GM19463 (cell line): ENCODE data around the gene SLMAP.
"Not testable (repeated sequence)": the region's sequence is repeated elsewhere in the genome, so short reads cannot be mapped to it uniquely, and the experiment has no call there.

Experiments used
- ATAC-seq: cut with Tn5 transposase; IDR thresholded peaks from one replicate; pipeline ENCODE4 v1.9.1; 2021; ENCODE audit warnings: mild to moderate bottlenecking, moderate library complexity; ENCODE audit not compliant: unreplicated experiment

SLMAP gene

DNA sequence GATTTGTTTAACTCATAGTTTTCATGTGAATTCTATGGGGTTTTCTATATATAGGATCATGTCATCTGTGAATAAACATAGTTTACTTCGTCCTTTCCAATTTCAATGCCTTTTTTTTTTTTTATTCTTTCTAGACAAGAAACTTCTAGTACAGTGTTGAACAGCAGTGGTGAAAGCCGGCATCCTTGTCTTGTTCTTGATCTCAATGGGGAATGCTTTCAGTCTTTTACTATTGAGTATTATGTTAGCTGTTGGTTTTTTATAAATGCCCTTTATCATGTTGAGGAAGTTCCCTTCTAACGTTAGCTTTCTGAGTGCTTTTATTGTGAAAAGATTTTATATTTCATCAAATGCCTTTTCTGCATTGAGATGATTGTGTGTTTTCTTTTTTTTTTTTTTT is 69.0 kb downstream of the SLMAP start:
- no peak for ATAC-seq

DNA sequence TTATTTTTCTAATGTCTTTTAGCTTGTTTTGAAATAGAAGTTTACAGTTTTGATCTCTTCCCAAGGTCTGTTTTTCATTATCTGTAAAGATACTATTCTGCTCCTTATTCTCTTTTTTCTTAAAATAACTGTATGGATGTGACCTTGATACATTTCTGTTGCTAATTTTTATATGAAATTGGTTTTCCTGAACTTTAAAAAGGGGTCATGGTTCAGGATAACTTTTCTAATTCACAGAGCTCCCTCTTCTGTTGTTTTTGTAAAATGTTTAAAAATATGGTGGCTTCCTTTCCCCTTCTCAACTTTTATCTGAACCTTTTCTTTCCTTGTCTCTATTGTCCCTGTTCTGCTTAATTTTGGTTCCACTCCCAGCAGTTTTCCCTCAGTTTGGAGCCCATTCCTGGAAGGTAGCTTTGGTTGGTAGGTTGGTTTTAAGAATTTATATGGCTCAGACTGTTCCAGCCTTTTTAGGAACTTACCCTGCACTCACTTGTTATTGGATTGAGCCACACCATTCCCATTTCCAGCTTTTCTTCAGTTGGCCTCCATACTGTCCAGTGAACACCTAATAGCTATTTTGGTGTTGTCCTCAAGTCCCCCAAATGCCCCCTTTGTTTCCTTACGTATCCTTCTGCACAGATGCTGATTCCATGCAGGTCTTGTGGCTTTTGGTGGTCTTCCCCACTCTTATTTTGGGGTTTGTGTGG is 70.3 kb downstream of the SLMAP start:
- no peak for ATAC-seq

DNA sequence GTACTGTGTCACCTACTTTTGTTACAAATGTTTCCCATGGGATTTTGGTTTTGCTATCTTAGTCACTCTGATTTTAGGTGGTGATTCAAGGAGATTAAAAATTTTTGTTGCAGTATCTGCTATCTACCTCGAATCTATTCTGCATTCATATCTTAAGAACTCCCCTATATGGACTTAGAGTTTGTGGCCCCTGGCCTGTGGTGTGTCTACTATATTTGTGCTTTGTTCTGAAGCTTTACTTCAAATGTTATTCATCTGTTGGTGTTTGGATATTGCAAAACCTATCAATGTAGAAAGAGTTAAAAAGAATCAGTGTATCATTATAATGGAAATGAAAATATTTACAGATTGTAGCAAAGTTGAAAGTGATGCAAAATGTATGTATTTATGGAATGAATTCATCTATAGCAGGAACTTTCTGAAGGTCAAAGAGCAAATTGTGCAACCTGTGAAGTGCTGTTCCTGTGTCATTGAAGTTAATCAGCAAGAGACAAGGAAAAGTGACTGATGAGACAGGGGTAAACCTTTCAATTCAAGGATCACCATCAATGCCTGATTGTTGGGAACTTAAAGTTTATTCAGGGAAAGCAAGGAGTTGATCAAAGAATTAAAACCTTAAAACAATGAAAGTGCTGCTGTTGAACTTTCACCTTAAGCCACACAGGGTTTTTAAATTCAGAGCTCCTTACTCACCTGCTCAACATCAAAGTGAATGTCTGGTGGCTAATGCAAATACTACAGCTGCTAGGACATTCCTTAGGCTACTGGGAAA is 71.0 kb downstream of the SLMAP start:
- no peak for ATAC-seq

DNA sequence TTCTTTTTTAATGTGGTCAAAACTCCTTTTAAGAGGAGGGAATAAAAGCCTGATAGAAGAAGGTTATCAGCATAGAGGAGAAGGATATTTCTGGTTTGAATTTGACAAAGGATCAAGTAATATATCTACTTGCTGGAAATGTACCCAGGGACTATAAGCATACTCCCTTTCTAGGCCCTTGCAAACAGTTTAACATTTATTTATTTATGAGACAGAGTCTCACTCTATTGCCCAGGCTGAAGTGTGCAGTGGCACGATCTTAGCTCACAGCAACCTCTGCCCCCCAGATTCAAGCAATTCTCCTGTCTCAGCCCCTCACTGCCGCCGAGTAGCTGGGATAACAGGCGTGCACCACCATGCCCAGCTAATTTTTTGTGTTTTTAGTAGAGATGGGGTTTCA is 71.6 kb downstream of the SLMAP start:
- ATAC-seq, result no peak

DNA sequence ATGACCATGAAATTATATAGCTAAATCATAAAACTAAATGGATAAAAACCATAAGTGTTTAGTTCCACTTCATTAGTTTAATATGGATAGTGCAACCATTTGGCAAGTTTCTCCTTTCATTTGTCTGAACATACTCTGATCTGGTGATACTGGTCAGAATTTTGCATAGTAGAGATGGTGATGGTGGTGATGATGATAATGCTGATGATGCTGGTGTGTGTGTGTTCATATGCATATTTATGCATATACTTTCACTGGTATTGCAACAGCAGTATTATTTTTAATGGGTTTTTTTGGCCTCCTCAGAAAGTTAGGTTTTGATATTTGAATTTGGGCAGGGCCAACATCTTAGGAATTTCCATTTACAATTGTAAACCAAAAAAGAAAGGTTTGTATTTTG is 76.4 kb downstream of the SLMAP start:
- ATAC-seq, result no peak

DNA sequence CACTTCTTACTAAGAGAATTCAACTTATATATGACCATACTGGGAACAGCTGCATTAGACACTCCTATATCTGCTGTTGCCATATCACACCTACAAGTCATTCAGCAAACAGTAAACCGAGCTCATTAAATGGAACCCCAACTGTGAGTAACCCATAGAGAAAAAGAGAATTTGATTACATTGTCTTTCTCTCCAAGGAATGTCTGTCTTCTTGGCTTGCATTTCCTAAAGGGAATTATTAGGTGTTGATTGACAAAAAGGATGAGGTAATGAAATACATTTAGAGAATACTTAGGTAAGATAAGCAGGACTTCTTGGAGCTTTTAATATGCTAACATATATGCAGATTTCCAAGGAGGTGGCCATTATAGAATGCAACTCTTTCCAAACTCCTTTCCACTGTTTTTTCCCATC is 76.8 kb downstream of the SLMAP start:
- no peak for ATAC-seq

DNA sequence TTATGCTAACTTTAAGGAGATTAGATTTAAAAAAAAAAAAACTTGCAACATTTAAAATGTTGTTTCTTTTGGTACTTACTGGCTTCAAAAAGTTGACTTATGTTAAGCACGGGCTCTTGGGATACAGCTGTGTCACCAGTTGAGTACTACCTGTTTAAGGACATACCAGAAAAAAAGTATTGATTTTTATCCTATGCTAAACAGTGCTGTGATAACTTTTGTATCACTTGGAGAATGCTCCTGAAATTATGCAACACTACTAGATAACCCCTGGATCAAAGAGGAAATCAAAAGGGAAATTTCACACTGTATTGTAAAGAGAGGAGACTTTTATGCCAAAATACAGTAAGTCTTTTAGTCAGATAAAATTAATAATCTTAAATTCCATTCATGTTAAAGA is 77.7 kb downstream of the SLMAP start:
- ATAC-seq, result no peak

DNA sequence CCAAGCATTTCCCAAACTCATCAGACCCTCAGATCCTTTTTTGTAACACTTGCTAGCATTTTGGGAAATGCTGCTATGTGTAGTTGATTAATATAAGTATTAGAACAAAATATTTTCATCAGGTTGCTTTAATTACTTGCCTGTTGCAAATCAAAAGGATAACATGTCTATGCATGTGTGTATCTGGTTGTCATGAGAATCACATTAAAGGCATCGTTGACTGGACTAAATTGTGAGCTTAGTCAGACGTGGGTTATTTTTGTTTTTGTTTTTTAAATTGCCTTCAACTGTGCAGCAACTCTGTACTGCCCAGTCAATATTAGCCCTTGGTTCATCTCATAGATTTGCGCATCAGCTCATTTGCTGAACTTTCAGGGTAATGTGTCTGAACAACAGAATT is 81.6 kb downstream of the SLMAP start:
- ATAC-seq, result no peak

DNA sequence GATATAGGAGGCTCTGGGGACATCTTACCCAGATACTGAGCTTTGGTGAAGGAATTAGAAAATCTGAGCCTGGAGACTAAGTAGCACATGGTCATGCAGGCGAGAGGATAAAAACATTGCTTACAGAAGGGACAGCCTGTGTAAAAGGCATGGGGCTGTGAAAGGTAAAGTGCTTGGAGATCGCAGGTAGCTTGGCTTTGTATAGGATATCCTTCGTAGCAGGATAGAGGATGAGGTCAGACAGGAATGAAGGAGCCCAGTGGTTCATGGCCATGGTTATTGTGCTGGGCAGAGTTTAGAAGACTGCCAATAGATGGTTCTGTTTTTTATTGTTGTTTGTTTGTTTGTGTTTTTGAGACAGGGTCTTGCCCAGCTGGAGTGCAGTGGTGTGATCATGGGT is 82.5 kb downstream of the SLMAP start:
- ATAC-seq, result no peak

DNA sequence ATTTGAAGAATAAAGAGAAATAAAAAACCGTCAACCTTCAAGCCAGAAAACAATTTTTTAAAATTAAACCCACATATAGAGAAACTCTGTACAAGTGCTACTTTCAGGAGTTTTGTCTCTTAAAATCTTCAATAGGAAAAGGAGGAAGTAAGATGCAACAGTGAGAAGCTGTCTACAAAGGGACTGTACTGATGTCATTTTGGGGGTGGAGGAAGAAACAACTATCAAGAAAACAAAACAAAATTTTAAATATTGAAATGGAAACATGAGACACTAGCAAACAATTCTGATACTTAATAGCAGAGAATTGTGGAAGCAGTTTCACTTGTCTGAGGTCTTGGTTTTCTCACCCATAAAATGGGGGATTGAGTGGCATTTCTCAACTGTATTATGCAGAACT is 84.4 kb downstream of the SLMAP start:
- ATAC-seq, result no peak

DNA sequence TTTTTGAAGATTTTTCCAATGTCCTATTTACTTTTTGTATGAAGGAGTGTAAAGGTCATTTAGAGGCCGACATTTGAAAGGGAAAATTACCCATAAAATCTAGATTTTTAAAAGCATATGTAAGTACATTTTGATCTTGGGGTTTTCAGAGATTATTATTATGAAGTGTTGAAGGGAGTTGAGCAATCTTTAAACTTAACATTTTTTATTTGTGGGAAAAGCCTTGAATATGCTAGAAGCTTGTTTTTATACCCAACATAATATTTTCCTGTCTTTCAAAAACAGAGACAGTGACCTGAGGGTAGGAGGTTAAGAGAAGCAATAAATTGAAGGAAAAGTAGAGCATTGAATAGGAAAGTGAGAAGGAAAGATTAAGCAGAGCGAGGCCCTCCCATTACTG is 85.7 kb downstream of the SLMAP start:
- ATAC-seq, result no peak

DNA sequence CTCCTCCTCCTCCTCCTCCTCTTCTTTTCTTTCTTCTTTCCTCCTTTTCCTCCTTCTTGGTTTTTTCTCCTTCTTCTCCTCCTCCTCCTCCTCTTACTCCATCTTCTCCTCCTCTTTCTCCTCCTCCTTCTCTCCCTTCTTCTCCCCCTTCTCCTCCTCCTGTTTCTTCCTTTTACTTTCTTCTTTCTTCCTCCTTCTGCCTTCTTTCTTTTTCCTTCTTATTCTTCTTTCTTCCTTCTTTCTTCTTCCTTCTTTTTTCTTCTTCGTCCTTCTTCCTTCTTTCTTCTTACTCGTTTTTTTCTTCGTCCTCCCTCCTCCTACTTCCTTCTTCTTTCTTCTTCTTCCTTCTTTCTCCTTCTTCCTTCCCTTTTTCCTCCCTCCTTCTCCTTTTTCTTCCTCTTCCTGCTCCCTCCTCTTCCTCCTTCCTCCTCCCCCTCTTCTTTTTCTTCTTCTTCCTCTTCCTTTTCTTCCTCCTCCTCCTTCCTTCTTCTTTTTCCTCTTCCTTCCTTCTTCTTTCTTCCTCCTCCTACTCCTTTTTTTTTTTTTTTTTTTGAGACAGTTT is 92.1 kb downstream of the SLMAP start:
- no peak for ATAC-seq

DNA sequence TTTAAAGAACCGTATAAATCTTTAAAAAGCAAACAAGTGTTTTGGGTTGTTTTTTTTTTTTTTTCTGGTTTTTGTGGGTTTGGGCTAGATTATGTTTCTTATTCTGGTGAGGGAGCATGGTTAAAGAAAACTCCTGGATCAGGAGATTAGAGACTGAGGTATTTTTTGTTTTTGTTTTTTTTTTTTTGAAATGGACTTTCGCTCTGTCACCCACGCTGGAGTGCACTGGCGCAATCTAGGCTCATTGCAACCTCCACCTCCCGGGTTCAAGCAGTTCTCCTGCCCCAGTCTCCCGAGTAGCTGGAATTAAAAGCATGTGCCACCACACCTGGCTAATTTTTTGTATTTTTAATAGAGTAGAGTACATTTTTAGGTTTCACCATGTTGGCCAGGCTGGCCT is 95.2 kb downstream of the SLMAP start:
- no peak for ATAC-seq

DNA sequence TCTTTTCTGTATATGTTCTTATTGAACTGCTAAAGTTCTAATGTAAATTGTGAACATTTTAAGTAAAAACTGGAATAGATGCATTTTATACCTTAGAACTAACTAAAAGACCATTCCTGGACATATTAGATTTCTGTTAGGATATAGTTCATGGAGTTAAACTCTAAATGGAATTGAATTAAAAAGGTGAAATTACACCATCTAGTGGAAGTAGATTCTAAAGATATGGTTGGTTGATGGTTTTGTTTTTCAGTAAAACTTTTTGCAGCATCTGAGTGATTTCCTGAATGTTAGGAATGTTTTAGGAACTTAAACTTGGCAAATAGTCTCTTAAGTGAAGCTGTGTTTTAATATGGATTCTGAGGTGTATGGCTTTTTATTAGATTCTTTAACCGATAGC is 96.8 kb downstream of the SLMAP start:
- no peak for ATAC-seq

DNA sequence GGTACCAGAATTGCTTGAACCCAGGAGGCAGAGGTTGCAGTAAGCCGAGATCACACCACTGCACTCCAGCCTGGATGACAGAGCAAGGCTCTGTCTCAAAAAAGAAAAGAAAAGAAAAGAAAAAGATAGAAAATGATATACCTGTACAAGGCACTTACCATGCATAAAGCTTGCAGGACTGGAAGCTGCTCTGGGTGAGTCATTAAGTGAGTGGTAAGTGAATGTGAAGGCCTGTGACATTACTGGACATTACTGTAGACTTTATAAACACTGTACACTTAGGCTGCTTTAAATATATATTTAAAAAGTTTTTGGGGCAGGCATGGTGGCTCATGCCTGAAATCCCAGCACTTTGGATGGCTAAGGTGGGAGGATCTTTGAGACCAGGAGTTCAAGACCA is 99.2 kb downstream of the SLMAP start:
- no peak for ATAC-seq

DNA sequence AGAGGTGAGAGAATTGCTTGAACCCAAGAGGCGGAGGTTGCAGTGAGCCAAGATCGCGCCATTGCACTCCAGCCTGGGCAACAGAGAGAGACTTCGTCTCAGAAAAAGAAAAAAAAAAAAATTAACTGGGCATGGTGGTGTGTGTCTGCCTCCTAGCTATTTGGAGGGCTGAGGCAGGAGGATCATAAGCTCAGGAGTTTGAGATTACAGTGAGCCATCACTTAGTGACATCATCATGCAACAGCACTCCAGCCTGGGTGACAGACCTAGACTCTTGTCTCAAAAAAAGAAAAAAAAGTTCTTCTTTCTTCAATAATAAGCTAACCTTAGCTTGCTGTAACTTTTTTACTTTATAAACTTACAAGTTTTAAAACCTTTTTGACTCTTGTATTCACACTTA is 99.8 kb downstream of the SLMAP start:
- no peak for ATAC-seq

DNA sequence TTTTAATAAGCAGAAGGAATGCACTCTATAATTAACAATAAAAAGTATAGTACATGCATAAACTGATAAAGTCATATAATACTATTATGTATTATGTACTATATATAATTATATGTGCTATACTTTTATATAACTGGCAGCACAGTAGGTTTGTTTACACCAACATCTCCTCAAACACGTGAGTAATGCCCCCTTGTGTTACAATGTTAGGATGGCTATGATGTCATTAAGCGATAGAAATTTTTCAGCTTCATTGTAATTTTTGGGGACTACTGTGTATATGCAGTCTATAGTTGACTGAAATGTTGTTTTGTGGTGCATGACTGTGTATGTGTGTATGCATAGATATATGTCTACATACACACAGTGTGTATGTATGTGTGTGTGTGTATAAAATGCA is 100.6 kb downstream of the SLMAP start:
- ATAC-seq, result no peak

DNA sequence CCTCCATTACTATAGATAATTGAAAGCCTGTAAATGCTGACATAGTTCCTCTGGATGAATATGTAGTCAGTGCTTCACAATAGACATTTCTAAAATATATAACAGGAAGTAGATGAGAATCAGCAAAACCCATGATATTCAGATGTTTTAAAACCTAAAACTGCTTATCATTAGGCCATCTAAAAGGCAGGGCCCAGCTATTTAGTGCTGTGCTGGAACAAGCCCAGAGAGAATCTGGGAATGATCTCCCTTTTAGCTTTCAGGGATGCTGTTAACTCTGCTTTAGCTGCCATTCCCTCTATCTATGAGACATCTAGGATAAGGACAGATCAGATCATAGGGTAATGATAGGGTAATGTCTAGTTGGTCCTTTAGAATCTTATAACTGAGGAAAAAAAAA is 106.8 kb downstream of the SLMAP start:
- ATAC-seq, result no peak

DNA sequence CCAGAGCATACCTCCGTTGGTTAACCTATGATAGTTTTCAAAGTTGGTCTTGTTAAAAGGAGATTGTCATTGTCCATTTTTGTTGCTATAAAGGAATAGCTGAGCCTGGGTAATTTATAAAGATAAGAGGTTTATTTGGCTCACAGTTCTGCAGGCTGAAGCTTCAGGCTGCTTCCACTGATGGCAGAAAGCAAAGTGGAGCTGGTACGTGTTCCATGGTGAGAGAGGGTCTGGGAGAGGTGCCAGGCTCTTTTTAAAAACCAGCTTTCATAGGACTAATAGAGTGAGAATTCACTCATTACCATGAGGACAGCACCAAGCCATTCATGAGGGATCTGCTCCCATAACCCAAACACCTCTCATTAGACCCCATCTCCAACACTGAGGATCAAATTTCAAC is 107.3 kb downstream of the SLMAP start:
- no peak for ATAC-seq

DNA sequence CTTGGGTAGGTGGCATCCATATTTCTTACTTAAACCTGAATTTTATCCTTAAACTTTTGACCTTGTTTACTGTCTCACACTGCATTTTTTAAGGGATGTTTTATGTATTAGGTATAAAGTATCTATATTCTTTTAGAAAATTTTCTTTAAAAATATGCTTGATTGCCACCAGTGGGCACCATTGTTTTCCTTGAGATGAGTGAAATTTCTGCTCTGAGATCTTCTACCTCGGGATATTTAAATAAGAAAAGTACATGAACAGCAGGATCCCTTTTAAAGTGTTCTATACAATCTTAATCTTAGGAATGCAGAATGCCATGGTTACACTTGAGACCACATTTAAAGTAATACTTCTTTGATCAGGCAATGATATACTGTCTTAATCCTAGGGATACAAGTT is 108.7 kb downstream of the SLMAP start:
- ATAC-seq, result no peak

DNA sequence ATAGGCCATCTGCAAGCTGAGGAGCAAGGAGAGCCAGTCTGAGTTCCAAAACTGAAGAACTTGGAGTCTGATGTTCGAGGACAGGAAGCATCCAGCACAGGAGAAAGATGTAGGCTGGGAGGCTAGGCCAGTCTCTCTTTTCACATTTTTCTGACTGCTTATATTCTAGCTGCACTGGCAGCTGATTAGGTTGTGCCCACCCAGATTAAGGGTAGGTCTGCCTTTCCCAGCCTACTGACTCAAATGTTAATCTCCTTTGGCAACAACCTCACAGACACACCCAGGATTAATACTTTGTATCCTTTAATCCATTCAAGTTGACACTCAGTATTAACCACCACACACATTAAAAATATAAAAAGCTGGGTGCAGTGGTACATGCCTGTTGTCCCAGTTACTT is 113.0 kb downstream of the SLMAP start:
- ATAC-seq, result not testable (repeated sequence)

DNA sequence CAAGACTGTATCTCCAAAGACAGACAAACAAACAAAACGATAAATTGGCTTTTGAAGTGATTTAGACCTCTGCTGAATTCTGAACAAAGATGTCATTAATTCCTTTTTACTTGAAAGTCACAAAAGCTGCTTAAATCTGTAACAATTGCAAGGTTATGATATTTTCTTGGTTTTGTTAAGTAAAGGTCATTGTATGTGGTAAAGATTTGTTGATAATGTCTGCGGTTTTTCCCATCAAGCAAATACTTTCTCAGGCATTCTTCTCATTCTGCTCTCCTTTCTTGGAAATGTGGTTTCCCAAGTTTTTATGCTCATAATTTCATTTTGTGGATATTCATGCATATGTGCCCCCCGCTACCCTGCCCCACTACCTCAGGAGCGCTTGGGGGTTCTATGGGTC is 116.5 kb downstream of the SLMAP start:
- ATAC-seq, result no peak
